ENCODE data around the gene TNIP2. TPM values are rescaled to one million over a fixed set of nuclear protein-coding genes. Genes with fewer than 3 reads are reported as not detected.

The TNIP2 gene
- total and polyA plus RNA-seq, 2 of the 13 experiments (the other 11 are each of a cell fraction or from before 2014, with no cell fraction given), result 25.6 to 38.0 TPM

- no peak for TF ChIP-seq PTBP1 (IDR thresholded peaks at IDR 0.05; ENCODE audit: low read depth, low read length, poor library complexity, severe bottlenecking)
- TF ChIP-seq CBX5 (CRISPR knock-in tag; IDR thresholded peaks at IDR 0.05; ENCODE audit: borderline replicate concordance), result no peak
- TF ChIP-seq ZNF615 (CRISPR knock-in tag; IDR thresholded peaks at IDR 0.05; ENCODE audit: borderline replicate concordance), result no peak
- no peak for TF ChIP-seq ZSCAN20 (CRISPR knock-in tag; IDR thresholded peaks at IDR 0.05; ENCODE audit: borderline replicate concordance)
- no peak for TF ChIP-seq PRDM10 (CRISPR knock-in tag; IDR thresholded peaks at IDR 0.05; ENCODE audit: low read depth)
- no peak for TF ChIP-seq SIN3B (IDR thresholded peaks at IDR 0.05; ENCODE audit: low read length)
- no peak for TF ChIP-seq HINFP (CRISPR knock-in tag; IDR thresholded peaks at IDR 0.05; ENCODE audit: low read depth)
- TF ChIP-seq ZBTB25 (CRISPR knock-in tag; IDR thresholded peaks at IDR 0.05), result no peak
- no peak for TF ChIP-seq PCBP1 (IDR thresholded peaks at IDR 0.05; ENCODE audit: borderline replicate concordance, low read depth, low read length)
- no peak for TF ChIP-seq E2F2 (CRISPR knock-in tag; IDR thresholded peaks at IDR 0.05; ENCODE audit: borderline replicate concordance)
- peak; percentile 79 for TF ChIP-seq SOX5 (CRISPR knock-in tag; IDR thresholded peaks at IDR 0.05; ENCODE audit: borderline replicate concordance)
- peak; percentile 64; the same call in 1 of the 2 replicates for TF ChIP-seq SP4 (CRISPR knock-in tag; IDR thresholded peaks at IDR 0.05)
- no peak for TF ChIP-seq ZMAT5 (CRISPR knock-in tag; IDR thresholded peaks at IDR 0.05; ENCODE audit: borderline replicate concordance, low read depth)
- no peak for TF ChIP-seq MTERF4 (CRISPR knock-in tag; IDR thresholded peaks at IDR 0.05)
- TF ChIP-seq BATF2 (CRISPR knock-in tag; IDR thresholded peaks at IDR 0.05), result no peak
- no peak for TF ChIP-seq ZSCAN31 (CRISPR knock-in tag; IDR thresholded peaks at IDR 0.05; ENCODE audit: low read depth)
- TF ChIP-seq RBFOX2 (IDR thresholded peaks at IDR 0.05; ENCODE audit: low read depth, low read length), result no peak
- no peak for TF ChIP-seq DNMT1 (CRISPR knock-in tag; IDR thresholded peaks at IDR 0.05)
- TF ChIP-seq TARDBP (CRISPR knock-in tag; IDR thresholded peaks at IDR 0.05), result peak; percentile 42
Measured at GRCh38 chr4:2733001-2733843, 22.9 kb downstream of the TNIP2 start (continued).
